Suppressor macrophage treated with lipopolysaccharide for 1 hour (primary cell): ENCODE data around the gene COG2.
A peak's percentile ranks its signal among the peaks of the same experiment; 100 is the strongest.

Experiments used
- DNase-seq, 3 donors: peaks; one replicate each; pipeline ENCODE4 v3.0.0-alpha.2; 2020 to 2022

Gene COG2

GRCh38 chr1:230701895-230702768, 59.9 kb downstream of the COG2 start:
- no peak for DNase-seq

DNA sequence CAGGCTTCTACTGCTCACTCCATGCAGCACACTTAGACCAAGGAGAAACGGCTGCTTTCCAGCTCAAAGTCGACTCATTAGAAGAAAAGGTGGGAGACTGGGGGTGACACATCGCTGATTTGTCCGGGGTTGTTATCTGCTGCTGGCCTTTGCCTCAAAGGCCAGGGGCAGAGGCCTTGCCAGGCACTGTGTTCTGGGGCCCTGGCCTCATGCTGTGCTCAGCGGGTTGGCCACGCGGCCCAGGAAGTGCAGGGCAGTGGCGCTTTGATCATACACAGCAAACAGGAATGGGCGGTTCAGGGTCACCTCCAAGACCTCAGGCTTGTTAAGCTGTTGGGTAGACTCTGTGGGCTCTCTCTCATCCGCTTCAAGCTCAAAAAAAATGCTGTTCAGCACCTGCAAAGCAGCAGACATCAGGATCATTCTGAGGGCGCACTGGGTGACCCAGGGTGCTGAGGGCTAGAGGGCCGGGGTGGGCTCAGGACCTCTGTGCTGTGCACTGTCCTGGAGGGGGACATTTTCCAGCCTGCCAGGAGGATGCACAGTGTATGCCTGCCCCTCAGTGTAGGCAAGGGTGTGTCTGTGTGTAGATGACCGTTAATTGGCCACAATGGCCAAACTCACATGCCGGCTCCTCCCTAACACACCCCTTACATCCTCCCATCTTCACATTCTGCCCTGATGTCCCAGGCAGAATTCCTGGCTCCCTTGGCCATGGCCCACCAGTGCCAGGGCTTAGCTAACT, 60.8 kb downstream of the COG2 start:
- DNase-seq: no peak

DNA sequence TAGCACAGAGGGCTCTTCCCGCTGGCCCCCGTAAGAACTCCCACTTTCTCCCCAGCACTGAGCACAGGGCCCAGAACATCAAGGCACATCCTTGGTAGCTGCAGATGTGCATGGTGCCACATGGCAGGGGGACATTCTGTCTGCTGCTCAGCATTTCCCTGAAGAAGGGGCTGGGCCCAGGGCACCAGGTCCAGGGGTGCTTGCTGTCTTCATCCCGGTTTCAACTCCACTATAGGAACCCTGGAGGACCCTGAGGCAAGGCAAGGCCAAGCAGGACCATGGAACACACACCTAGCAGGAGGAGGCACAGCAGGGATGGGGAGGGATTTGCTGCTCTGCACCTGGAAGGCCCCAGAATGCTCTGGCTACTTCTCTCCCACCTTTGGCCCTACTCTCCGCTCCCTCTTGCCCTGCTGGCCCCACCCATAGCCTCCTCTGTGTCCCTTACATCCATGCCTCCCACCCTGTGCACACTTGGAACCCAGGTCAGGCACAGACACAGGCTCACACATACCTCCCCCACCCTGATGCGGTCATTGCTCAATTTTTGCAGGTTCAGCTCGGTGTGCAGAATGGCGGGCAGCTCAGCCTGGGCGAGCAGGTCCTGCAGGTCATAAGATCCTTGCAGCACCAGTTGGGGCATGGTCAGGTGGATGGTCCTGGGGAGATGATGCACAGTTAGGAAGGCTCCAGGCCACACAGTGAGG, 61.6 kb downstream of the COG2 start:
- no peak for DNase-seq

- DNase-seq: no peak
Measured at GRCh38 chr1:230704830-230705229, 62.5 kb downstream of the COG2 start.

DNA sequence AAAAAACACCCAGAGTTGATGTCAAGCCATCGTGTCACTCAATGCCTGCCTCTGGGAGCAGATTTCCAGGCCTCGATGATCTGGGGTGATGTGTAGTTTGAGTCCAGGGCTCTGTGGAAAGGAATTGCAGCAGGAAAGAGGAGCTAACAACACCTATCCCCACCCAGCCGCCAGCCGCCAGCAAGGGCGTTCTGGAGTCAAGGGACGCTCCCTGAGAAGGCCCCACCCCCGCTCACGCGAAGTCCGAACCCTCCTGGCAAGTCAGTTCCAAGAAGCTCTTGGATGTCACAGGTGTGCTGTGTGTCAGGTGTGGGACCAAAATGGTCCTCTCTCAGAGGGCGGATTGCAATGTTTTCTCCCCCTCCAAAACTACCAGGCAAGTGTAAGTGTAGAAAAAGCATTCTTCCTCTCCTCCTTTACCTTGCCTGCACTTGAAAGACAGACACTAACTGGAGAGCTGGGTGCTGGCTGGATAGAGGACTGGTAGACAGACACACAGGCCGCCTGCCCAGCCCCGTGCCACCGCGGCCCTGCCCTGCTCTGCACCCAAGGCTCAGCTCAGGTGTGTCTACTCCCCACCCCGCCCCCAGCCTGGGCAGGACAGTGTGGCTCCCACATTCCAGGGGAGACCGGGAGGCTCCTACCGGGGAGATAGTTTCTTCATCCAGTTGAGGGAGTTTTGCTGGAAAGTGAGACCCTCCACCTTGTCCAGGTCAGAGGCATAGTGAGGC, 63.2 kb downstream of the COG2 start:
- DNase-seq: no peak

DNA sequence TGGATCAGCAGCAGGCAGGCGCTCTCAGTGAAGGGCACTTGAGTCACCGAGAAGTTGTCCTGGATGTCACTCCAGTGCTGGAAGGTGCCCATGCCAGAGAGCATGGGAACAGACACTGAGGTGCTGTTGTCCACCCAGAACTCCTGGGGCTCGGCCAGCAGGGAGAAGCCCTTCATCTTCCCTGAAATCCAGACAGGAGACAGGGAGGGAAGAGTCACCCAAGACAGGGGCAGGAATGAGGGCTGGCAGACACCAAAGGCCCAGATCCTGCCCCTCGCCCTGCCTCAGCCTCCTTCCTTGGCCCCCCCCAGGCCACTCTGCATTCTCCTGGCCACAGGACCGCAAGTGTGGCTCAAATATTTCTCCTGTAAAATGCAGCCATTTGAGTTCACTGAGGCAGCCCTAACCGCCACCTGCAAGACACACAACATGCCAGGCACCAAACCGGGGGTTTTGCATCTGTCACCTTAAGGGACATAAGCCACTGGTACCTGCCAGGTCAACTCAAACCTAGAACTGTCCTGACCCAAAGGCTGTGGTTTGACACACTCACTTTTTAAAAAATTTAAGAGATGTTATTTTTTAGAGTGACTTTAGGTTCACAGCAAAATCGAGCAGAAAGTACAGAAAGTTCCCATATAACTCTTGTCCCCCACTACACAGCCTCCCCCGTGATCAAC, 63.9 kb downstream of the COG2 start:
- DNase-seq: no peak

DNA sequence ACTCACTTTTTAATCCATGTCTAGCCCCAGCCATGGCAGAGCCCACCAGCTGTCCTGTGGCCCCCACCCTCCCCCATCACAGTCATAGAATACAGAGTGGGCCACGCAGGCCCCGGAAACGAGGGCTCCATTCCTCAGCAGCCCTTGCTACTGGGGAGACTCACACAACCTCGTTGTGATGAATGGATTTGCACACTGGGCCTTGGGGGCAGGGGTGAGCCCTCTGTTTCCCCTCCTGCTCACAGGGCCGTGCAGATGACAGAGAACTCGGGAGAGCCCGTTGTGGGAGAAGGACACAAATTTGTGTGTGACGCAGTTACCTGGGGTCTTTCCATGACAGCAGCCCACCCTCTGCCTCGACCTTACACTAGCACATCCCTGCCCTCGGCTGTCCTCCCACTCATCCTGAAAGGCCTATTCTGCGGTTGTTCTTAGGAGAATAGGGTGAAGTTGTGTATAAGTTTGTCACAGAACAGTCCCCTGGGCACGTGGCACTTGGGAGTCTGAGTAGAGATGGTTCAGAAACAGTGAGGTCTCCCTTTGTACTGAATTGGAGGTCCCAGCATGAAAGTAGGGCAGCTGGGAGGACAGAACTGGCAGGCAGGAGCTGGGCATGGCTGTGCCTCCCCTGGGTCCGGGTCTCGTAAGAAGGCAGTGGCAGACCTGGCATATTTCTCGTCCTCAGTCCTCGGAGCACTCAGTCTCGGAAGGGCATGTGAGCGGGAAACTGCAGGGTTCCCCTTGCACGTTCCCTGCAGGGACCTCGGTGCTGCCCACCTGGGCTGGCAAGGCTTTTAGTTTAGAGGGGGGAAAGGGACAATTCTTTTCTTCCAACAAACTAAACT, 64.8 kb downstream of the COG2 start:
- no peak for DNase-seq

GRCh38 chr1:230707732-230708630, 65.7 kb downstream of the COG2 start:
- no peak for DNase-seq

GRCh38 chr1:230708631-230709580, 66.6 kb downstream of the COG2 start:
- DNase-seq: peak in 1 of 3 donors; percentile 9

DNA sequence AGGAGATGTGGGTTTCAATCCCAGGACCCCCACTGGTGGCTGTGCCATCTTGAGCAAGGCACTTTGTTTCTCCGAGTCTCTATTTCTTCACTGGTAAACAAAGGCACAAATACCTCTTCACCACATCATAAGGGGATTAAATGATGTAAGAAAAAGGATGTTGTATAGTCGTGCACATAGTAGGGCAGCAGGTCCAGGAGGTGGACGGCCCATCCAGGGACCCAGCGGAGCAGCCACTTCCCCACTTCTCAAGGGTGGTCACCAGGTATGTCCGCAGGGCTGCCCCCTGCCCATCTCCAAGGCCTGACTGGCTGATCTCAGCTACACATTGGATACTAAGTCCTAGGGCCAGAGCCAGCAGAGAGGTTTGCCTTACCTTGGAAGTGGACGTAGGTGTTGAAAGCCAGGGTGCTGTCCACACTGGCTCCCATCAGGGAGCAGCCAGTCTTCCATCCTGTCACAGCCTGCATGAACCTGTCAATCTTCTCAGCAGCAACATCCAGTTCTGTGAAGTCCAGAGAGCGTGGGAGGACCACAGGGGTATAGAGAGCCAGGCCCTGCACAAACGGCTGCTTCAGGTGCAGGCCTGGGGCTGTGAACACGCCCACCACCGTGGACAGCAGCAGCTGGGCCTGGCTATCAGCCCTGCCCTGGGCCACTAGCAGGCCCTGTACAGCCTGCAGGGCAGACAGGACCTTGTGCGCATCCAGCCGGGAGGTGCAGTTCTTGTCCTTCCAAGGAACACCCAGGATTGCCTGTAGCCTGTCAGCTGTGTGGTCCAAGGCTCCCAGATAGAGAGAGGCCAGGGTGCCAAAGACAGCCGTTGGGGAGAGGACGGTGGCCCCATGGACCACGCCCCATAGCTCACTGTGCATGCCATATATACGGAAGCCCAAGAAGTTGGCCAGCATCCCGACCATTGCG, 67.6 kb downstream of the COG2 start:
- DNase-seq: no peak

GRCh38 chr1:230710543-230710904, 68.2 kb downstream of the COG2 start:
- no peak for DNase-seq

DNA sequence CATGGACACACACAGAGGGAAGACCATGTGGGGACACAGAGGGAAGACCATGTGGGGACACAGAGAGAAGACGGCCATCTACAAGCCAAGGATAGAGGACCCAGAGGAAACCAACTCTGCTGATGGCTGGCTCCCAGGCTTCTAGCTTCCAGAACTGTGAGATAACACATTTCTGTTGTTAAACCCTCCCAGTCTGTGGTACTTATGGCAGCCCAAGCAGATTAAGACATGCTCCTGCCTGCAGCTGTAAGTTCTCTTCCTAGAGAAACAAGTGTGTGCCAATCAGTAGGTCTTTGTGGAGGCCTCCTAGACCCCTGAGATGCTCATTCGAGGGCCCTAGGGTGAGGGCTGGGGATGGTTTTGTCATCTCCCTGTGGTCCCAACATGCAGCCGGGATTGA, 69.0 kb downstream of the COG2 start:
- no peak for DNase-seq

GRCh38 chr1:230712470-230712942, 70.2 kb downstream of the COG2 start:
- DNase-seq: no peak

GRCh38 chr1:230713138-230713537, 70.9 kb downstream of the COG2 start:
- no peak for DNase-seq

DNA sequence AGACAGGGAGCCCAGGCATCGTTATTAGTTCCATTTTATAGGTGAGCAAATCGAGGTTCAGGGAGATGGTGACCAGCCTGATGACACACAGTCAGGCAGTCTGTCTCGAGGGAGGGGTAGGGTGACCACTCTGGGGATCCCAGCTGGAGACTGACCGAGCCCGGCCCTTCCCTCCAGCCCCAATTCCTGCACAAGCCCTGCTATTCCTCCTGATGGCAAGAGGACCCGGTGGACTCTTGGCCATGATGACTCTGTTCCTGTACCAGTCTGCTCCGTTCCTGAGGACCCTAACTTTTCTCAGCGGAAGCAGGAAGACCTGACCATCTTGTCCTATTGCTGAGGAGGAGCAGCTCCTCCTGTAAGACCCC, 71.2 kb downstream of the COG2 start:
- DNase-seq: no peak

GRCh38 chr1:230713915-230714764, 71.9 kb downstream of the COG2 start, which contains the start of gene AGT:
AGT (minus strand) TSS chr1:230714122; CDS start chr1:230710823, 3,299 bp downstream.
- peak in 1 of 3 donors; percentile 8 for DNase-seq

- no peak for DNase-seq
Measured at GRCh38 chr1:230715510-230715909, 73.2 kb downstream of the COG2 start.
